H1 (cell line): ENCODE data around the gene CNDP2. TPM values are rescaled to one million over a fixed set of nuclear protein-coding genes. Genes with fewer than 3 reads are reported as not detected.

ENCODE experiments used
- CTCF ChIA-PET: fragments of 300-600 bp; sonication (Branson Sonifier 250); formaldehyde crosslinking; loops from one replicate; lab custom pipeline; 2021; ENCODE audit not compliant: partially characterized antibody; lab: Charles Lee
- POLR2A ChIA-PET: fragments of 300-600 bp; sonication (Branson Sonifier 250); formaldehyde crosslinking; loops from one replicate; lab custom pipeline; 2021; ENCODE audit warnings: inconsistent platforms; ENCODE audit not compliant: partially characterized antibody; lab: Charles Lee
- DNase-seq, 2 experiments: peaks; one replicate each; pipeline versions ENCODE4 v3.0.0 to v3.0.0-alpha.2; 2010 to 2022; ENCODE audit warnings: low spot score in 2 of 2, low read depth in 1 of 2, mixed read lengths in 1 of 2
- FAIRE-seq: peaks from 2 replicates; lab custom pipeline; 2011; peaks lifted over from hg19 to GRCh38; lab: Jason Lieb, UNC
- H2AFZ ChIP-seq: 2 replicates; pipeline ENCODE4 v1.8.1; 2012; ENCODE audit warnings: low read length, inconsistent platforms
- H2AK5ac ChIP-seq: 2 replicates; pipeline ENCODE4 v1.6.1; 2013; ENCODE audit warnings: low read depth, low read length
- H2BK120ac ChIP-seq: replicated peaks from 2 replicates; pipeline ENCODE3; 2013; ENCODE audit warnings: low read depth, low read length, inconsistent platforms
- H2BK12ac ChIP-seq: 2 replicates; pipeline ENCODE4 v1.6.1; 2013; ENCODE audit warnings: low read depth, low read length
- H2BK15ac ChIP-seq: 2 replicates; pipeline ENCODE4 v1.6.1; 2013; ENCODE audit warnings: low read length
- H2BK20ac ChIP-seq: 2 replicates; pipeline ENCODE4 v1.6.1; 2013; ENCODE audit warnings: low read length
- H2BK5ac ChIP-seq: 2 replicates; pipeline ENCODE4 v1.6.1; 2013; ENCODE audit warnings: low read depth, low read length
- H3K14ac ChIP-seq: 2 replicates; pipeline ENCODE4 v1.6.1; 2013; ENCODE audit warnings: inconsistent platforms; ENCODE audit not compliant: insufficient read length
- H3K18ac ChIP-seq: 2 replicates; pipeline ENCODE4 v1.6.1; 2013; ENCODE audit warnings: low read length; ENCODE audit errors: extremely low read depth
- H3K23ac ChIP-seq: 2 replicates; pipeline ENCODE4 v1.6.1; 2013; ENCODE audit warnings: inconsistent platforms; ENCODE audit not compliant: insufficient read length
- H3K23me2 ChIP-seq: 2 replicates; pipeline ENCODE4 v1.6.1; 2013; ENCODE audit warnings: low read depth, low read length
- H3K27ac ChIP-seq: 2 replicates; pipeline ENCODE4 v1.6.1; 2011; ENCODE audit warnings: low read depth, low read length, inconsistent platforms
- H3K27me3 ChIP-seq, 4 experiments: replicated peaks in 1 of 4; 1 replicate in 1 of 4; 2 replicates in 3 of 4; pipeline versions ENCODE4 v1.6.1 to v1.8.1; 2011 to 2013; ENCODE audit warnings: low read length in 3 of 4, mild to moderate bottlenecking in 3 of 4, inconsistent platforms in 2 of 4, mixed read lengths in 2 of 4, moderate library complexity in 1 of 4; ENCODE audit not compliant: control insufficient read depth in 3 of 4, insufficient read depth in 3 of 4; ENCODE audit errors: extremely low read depth in 1 of 4
- H3K36me3 ChIP-seq, 4 experiments: 2 replicates each; pipeline versions ENCODE4 v1.6.1 to v1.8.1; 2011 to 2013; ENCODE audit warnings: mild to moderate bottlenecking in 4 of 4, low read length in 3 of 4, moderate library complexity in 2 of 4, control low read depth in 1 of 4, inconsistent platforms in 1 of 4; ENCODE audit not compliant: insufficient read depth in 4 of 4, control insufficient read depth in 2 of 4
- H3K4ac ChIP-seq: replicated peaks from 2 replicates; pipeline ENCODE3; 2013; ENCODE audit warnings: low read length, low read depth, mixed read lengths, inconsistent platforms; ENCODE audit not compliant: insufficient read length
- H3K4me1 ChIP-seq, 4 experiments: replicated peaks in 1 of 4; 1 replicate in 1 of 4; 2 replicates in 3 of 4; pipeline versions ENCODE4 v1.6.1 to v1.8.1; 2011 to 2013; ENCODE audit warnings: low read length in 3 of 4, inconsistent platforms in 2 of 4, mixed read lengths in 1 of 4; ENCODE audit not compliant: insufficient read depth in 4 of 4, control insufficient read depth in 3 of 4
- H3K4me2 ChIP-seq, 2 experiments: 2 replicates each; pipeline versions ENCODE4 v1.6.1 to v1.8.1; 2011 to 2013; ENCODE audit warnings: low read depth in 2 of 2, low read length in 2 of 2, control low read depth in 1 of 2, inconsistent platforms in 1 of 2, mild to moderate bottlenecking in 1 of 2; ENCODE audit not compliant: insufficient read depth in 1 of 2
- H3K4me3 ChIP-seq, 4 experiments: fragments of 200-600, 300-600 bp in 1 of 4; sonication (generic), shearing (Covaris generic), sonication (Bioruptor Twin) in 1 of 4; 2 replicates each; pipeline versions ENCODE4 v1.5.1 to v1.8.1; 2011 to 2016; ENCODE audit warnings: low read length in 4 of 4, low read depth in 3 of 4, control low read depth in 2 of 4, inconsistent platforms in 2 of 4, mild to moderate bottlenecking in 2 of 4, mixed read lengths in 1 of 4, moderate library complexity in 1 of 4; ENCODE audit not compliant: insufficient read depth in 2 of 4; ENCODE audit errors: extremely low read depth in 1 of 4
- H3K56ac ChIP-seq: replicated peaks from 2 replicates; pipeline ENCODE3; 2013; ENCODE audit warnings: low read depth, mild to moderate bottlenecking, mixed read lengths, low read length, inconsistent platforms; ENCODE audit not compliant: insufficient read length
- H3K79me1 ChIP-seq: 2 replicates; pipeline ENCODE4 v1.6.1; 2013; ENCODE audit warnings: low read depth, low read length, control low read depth
- H3K79me2 ChIP-seq, 2 experiments: 2 replicates each; pipeline versions ENCODE4 v1.6.1 to v1.8.1; 2012 to 2013; ENCODE audit warnings: low read length in 2 of 2, mild to moderate bottlenecking in 2 of 2, inconsistent platforms in 1 of 2; ENCODE audit not compliant: insufficient read depth in 2 of 2, control insufficient read depth in 1 of 2
- H3K9ac ChIP-seq, 4 experiments: replicated peaks in 1 of 4; 1 replicate in 1 of 4; 2 replicates in 3 of 4; pipeline versions ENCODE4 v1.6.1 to v1.8.1; 2011 to 2013; ENCODE audit warnings: low read depth in 3 of 4, low read length in 3 of 4, control low read depth in 2 of 4, mild to moderate bottlenecking in 2 of 4, moderate library complexity in 2 of 4, inconsistent platforms in 1 of 4; ENCODE audit errors: extremely low read depth in 1 of 4
- H3K9me3 ChIP-seq, 2 experiments: 2 replicates each; pipeline versions ENCODE4 v1.6.1 to v1.8.1; 2012 to 2013; ENCODE audit warnings: mild to moderate bottlenecking in 2 of 2, moderate library complexity in 2 of 2, control low read depth in 1 of 2, inconsistent platforms in 1 of 2, low read depth in 1 of 2, low read length in 1 of 2, mixed read lengths in 1 of 2; ENCODE audit not compliant: insufficient read depth in 2 of 2
- H4K20me1 ChIP-seq, 2 experiments: replicated peaks in 1 of 2; 2 replicates each; pipeline versions ENCODE3 to v1.8.1; 2011 to 2013; ENCODE audit warnings: inconsistent platforms in 2 of 2, low read length in 2 of 2, mild to moderate bottlenecking in 1 of 2; ENCODE audit not compliant: insufficient read depth in 2 of 2, control insufficient read depth in 1 of 2
- H4K5ac ChIP-seq: 2 replicates; pipeline ENCODE4 v1.6.1; 2013; ENCODE audit warnings: low read length, low read depth, mixed read lengths, inconsistent platforms; ENCODE audit not compliant: insufficient read length
- H4K8ac ChIP-seq: 2 replicates; pipeline ENCODE4 v1.8.0; 2013; ENCODE audit warnings: mild to moderate bottlenecking, moderate library complexity, low read length, inconsistent platforms; ENCODE audit not compliant: insufficient read depth; ENCODE audit errors: extremely low read depth
- H4K91ac ChIP-seq: replicated peaks from 2 replicates; pipeline ENCODE3; 2013; ENCODE audit warnings: low read length, mixed read lengths, inconsistent platforms; ENCODE audit not compliant: insufficient read length
- ASH2L ChIP-seq: fragments of 200-600, 300-600 bp; sonication (generic); IDR thresholded peaks from one replicate; pipeline ENCODE4 v1.7.1; 2017; ENCODE audit warnings: low read length
- CBX5 ChIP-seq: fragments of 300-800, 300-1000 bp; sonication (generic); IDR thresholded peaks from 2 replicates; pipeline ENCODE4 v1.7.1; 2016; ENCODE audit warnings: antibody characterized with exemption, low read length, low read depth
- CBX8 ChIP-seq: fragments of 300-800, 300-1000 bp; sonication (generic); IDR thresholded peaks from 2 replicates; pipeline ENCODE4 v1.7.1; 2016; ENCODE audit warnings: low read depth, low read length, borderline replicate concordance
- CHD2 ChIP-seq: IDR thresholded peaks from 2 replicates; pipeline ENCODE4 v1.6.1; 2012; ENCODE audit warnings: low read length, improper control_type of control experiment
- CREB1 ChIP-seq: IDR thresholded peaks from 2 replicates; pipeline ENCODE4 v1.6.1; 2012; ENCODE audit warnings: inconsistent platforms
- GTF2F1 ChIP-seq: IDR thresholded peaks from 2 replicates; pipeline ENCODE4 v1.6.1; 2012; ENCODE audit warnings: low read depth, low read length, improper control_type of control experiment, borderline replicate concordance
- JUND ChIP-seq: IDR thresholded peaks from 2 replicates; pipeline ENCODE4 v1.6.1; 2011; ENCODE audit warnings: mild to moderate bottlenecking, improper control_type of control experiment, low read length
- KDM4A ChIP-seq: IDR thresholded peaks from one replicate; pipeline ENCODE4 v1.7.1; 2012; ENCODE audit warnings: low read depth, mild to moderate bottlenecking, moderate library complexity, low read length, inconsistent platforms; ENCODE audit not compliant: severe bottlenecking
- KDM5A ChIP-seq: fragments of 200-600 bp; IDR thresholded peaks from 2 replicates; pipeline ENCODE4 v1.7.1; 2012; ENCODE audit warnings: mild to moderate bottlenecking, low read length, inconsistent platforms, mixed read lengths
- MAFK ChIP-seq: IDR thresholded peaks from 2 replicates; pipeline ENCODE4 v1.6.1; 2012; ENCODE audit warnings: low read depth, mild to moderate bottlenecking, improper control_type of control experiment, low read length
- NANOG ChIP-seq: IDR thresholded peaks from 2 replicates; pipeline ENCODE4 v1.6.1; 2011; ENCODE audit warnings: low read length, low read depth, mild to moderate bottlenecking, inconsistent platforms; ENCODE audit not compliant: insufficient read depth, poor library complexity, severe bottlenecking
- POLR2AphosphoS5 ChIP-seq: IDR thresholded peaks from 2 replicates; pipeline ENCODE4 v1.6.1; 2011; ENCODE audit warnings: low read depth, low read length
- RBBP5 ChIP-seq: IDR thresholded peaks from 2 replicates; pipeline ENCODE4 v1.7.1; 2012; ENCODE audit warnings: low read depth, mild to moderate bottlenecking, inconsistent platforms, low read length, moderate library complexity, borderline replicate concordance
- SIN3A ChIP-seq, 2 experiments: IDR thresholded peaks in 1 of 2; conservative IDR thresholded peaks in 1 of 2; 2 replicates each; pipeline ENCODE4 v1.6.1; 2011 to 2012; ENCODE audit warnings: low read length in 2 of 2, improper control_type of control experiment in 1 of 2, low read depth in 1 of 2, mild to moderate bottlenecking in 1 of 2
- TAF7 ChIP-seq: optimal IDR thresholded peaks from 2 replicates; pipeline ENCODE3; 2011; ENCODE audit warnings: low read depth, mild to moderate bottlenecking, inconsistent platforms, low read length, moderate library complexity, borderline replicate concordance
- TCF12 ChIP-seq: IDR thresholded peaks from 2 replicates; pipeline ENCODE4 v1.6.1; 2011; ENCODE audit warnings: low read depth, mild to moderate bottlenecking, low read length
- WGBS, 2 experiments: shearing (Covaris generic) in 1 of 2; methylation state at CpG; one replicate each; pipeline versions ENCODE4 v1.1.6 to v1.1.7; 2013 to 2015; ENCODE audit warnings: low lambda C conversion rate in 2 of 2, mixed read lengths in 2 of 2, inconsistent platforms in 1 of 2, low coverage in 1 of 2, missing lambda C conversion rate in 1 of 2; ENCODE audit not compliant: insufficient replicate concordance in 2 of 2, insufficient coverage in 1 of 2, insufficient read length in 1 of 2; ENCODE audit errors: extremely low coverage in 1 of 2, missing lambda C conversion rate in 1 of 2; 5-methylcytosine and 5-hydroxymethylcytosine counted together
- polyA plus RNA-seq, 7 experiments: library from polyadenylated mRNA; depleted of rRNA in 3 of 7; stranded (reverse) in 5 of 7; unstranded in 2 of 7; fragments of >200 nt in 5 of 7; fragments of 200-250 nt in 2 of 7; gene quantifications; 1 replicate in 5 of 7; 2 replicates in 1 of 7; 4 replicates in 1 of 7; pipeline versions ENCODE4 v1.2.1 to v1.2.3, GENCODE V29; 2011 to 2013; ENCODE audit warnings: missing spikeins in 2 of 7, mixed read lengths in 2 of 7
- total RNA-seq: library from RNA; stranded (reverse); fragmentation: NEBNext Ultra II Directional; extraction: Animal tissue kit (Norgen Biotek cat#: 25700); gene quantifications from 2 replicates; pipeline ENCODE4 v1.2.1, GENCODE V29; 2021

The CNDP2 gene
- total and polyA plus RNA-seq, 2 of the 8 experiments (the other 6 are each of a cell fraction or from before 2014, with no cell fraction given): 71.8 to 243 TPM

DNA sequence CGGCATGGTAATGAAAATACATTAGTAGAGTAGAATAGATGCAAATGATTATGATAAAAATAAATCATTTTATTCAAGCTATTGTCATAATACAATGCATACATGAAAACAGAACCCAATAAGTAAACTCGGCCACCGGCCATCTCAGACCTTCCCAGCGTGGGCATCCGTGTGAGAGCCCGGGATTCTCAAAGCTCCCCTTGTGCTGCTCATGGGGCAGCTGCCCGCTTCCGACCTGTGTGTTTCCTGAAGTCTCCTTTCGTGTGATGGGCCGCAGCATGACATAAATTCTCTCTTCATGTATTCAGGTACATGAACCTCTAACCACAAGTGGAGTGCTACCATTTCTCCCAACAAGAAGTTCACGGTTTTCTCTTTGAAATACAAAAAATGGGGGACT is 13.5 kb upstream of the CNDP2 start:
- ChIA-PET CTCF (interaction anchor here (0.6 to 1.7 kb wide), 3 partner anchors 69 to 129 kb away, joined by 3 to 6 read pairs (median 3); no protein-coding TSS in a partner anchor), POLR2A (no interaction called here)
- no peak overlapping the region for H3K14ac ChIP-seq
- no peak overlapping the region for H3K9ac ChIP-seq
- no peak overlapping the region for H2BK5ac ChIP-seq
- H2BK20ac ChIP-seq: no peak overlapping the region
- no peaks in the 10 kb centered on the region for H3K23me2 ChIP-seq
- H3K36me3 ChIP-seq: no peaks in the 10 kb centered on the region
- H2AK5ac ChIP-seq: no peak overlapping the region
- H4K91ac ChIP-seq: no peak overlapping the region
- FAIRE-seq: no peak
- DNase-seq: no peak
- H4K20me1 ChIP-seq: no peaks in the 10 kb centered on the region
- no peak overlapping the region for H2BK12ac ChIP-seq
- peaks cover 0 to 3% (median 0%) of the 10 kb centered on the region in 4 experiments; a peak in 1 of 7 replicates for H3K4me1 ChIP-seq
- H3K4me3 ChIP-seq: no peak overlapping the region
- H2BK15ac ChIP-seq: no peak overlapping the region
- no peak overlapping the region for H4K8ac ChIP-seq
- no peak overlapping the region for H3K27ac ChIP-seq
- no peak overlapping the region for H2AFZ ChIP-seq
- no peak overlapping the region for H3K56ac ChIP-seq
- no peaks in the 10 kb centered on the region for H3K79me2 ChIP-seq
- WGBS, 2 experiments: 97% methylated on average over 11 of the region's 11 CpGs; no CpG with 5 or more reads in 1 of the 2 experiments
- no peaks in the 10 kb centered on the region for H3K79me1 ChIP-seq
- no peak overlapping the region for H3K4me2 ChIP-seq
- H3K9me3 ChIP-seq: no peaks in the 10 kb centered on the region
- H3K4ac ChIP-seq: no peak overlapping the region
- H3K27me3 ChIP-seq: no peaks in the 10 kb centered on the region
- no peak overlapping the region for H3K18ac ChIP-seq
- H3K23ac ChIP-seq: no peak overlapping the region
- H4K5ac ChIP-seq: no peak overlapping the region
- no peak overlapping the region for H2BK120ac ChIP-seq
- TF ChIP-seq TAF7 (no peak), POLR2AphosphoS5 (no peak), TCF12 (no peak), KDM4A (no peak), NANOG (no peak), CHD2 (no peak), ASH2L (no peak), CBX8 (no peak), JUND (no peak), KDM5A (no peak), SIN3A (conservative IDR thresholded peaks at IDR 0.05 in 1 of 2, IDR thresholded peaks at IDR 0.05 in 1 of 2; ENCODE audit: low read depth in 1 of 2, low read length in 2 of 2) (no peak), GTF2F1 (no peak), CBX5 (no peak), RBBP5 (no peak), CREB1 (no peak), MAFK (no peak)
